Activated naive CD4-positive, alpha-beta T cell treated with anti-CD3 and anti-CD28 coated beads, Interleukin-2, amount 10 ng/mL, durations not matched to agents 5 hours and 36 hours (primary cell): ENCODE results near the gene DGKQ. TPM values are rescaled to one million over a fixed set of nuclear protein-coding genes. Genes with fewer than 3 reads are reported as not detected.

Experiments
- total RNA-seq, 2 experiments: library from RNA; stranded (reverse); gene quantifications; one replicate each; pipeline ENCODE4 v1.2.3, GENCODE V29; 2021

The DGKQ gene
- 10 to 100 TPM; 16.8 to 18.5 TPM for total RNA-seq

DNA sequence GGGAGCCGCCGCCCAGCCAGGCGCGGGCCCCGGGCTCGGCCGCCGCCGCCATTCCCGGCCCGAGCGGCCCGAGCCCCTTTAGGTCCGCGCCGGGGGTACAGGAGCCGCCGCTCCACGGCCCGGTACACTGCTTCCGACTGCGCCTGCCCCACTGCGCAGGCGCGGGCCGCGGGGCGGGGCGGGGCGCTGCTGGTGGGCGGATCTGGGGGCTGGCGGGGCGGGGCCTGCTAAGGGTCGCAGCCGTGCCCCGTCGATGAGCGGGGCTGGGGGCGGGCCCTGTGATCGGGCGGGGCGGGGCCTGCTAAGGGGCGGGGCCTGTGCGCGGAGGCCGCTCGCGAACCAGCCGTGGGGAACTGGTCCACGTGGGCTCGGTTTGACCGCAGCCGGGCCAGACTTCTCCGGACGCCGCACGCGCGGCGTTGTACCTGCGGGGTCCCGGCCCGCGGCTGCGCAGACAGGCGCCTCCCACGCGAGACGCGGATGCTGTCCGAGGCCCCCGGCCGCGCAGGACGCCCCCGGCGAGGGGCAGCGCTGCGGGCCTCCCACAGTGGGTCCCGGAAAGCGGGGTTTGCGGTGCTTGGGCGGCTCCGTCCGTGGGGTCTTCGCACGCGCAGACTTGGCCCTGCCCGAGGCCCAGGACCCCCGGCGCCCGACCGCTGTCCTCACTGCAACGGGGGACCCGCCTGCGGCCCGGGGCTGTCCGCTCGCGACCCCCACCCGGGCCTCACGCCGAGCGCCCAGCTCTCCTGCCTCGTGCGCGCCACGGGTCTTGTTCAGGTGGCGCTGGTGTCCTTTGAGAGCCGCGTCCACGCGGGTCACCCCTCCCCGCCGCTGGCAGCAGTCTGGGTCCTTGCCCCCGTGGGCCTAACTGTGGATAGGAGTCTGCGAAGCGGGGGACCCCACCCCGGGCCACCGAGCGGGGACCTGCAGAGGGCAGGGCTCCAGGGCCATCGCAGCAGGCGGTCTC, at the start of gene DGKQ:
Gene DGKQ, minus strand, starts transcription at position 139 of the 967 bp plus-strand sequence. Its CDS starts 87 bp downstream, at position 52.

GRCh38 chr4:1011022-1011665, 37.8 kb upstream of the DGKQ start, which contains the start of gene FGFRL1:
TSS of gene FGFRL1 (plus strand) at chr4:1011626. CDS start at chr4:1012486, 860 bp downstream.

GRCh38 chr4:993111-994029, 20.0 kb upstream of the DGKQ start, which contains the start of gene SLC26A1:
TSS of gene SLC26A1 (minus strand) at chr4:993404. CDS start at chr4:991703, 1,701 bp downstream.

GRCh38 chr4:986879-987623, 13.7 kb upstream of the DGKQ start, which contains the start of gene IDUA:
TSS of gene IDUA (plus strand) at chr4:987044. CDS start at chr4:987085, 41 bp downstream.

GRCh38 chr4:931960-932712, 41.2 kb downstream of the DGKQ start, which contains the start of the genes GAK and TMEM175:
TSS of gene GAK (minus strand) at chr4:932316. CDS start at chr4:932187, 129 bp downstream.
TSS of gene TMEM175 (plus strand) at chr4:932460. CDS start at chr4:947740, 15,280 bp downstream.

Other genes with a start within 250 kb of the DGKQ start
- 1 to 10 TPM; 2.5 to 2.6 TPM for gene CPLX1, start 147.4 kb downstream of the DGKQ start, total RNA-seq
- 100 to 1,000 TPM; 131 to 141 TPM for gene GAK, start 41.3 kb downstream of the DGKQ start, total RNA-seq
- gene TMEM175, start 41.1 kb downstream of the DGKQ start, total RNA-seq: 10 to 100 TPM; 33.5 to 36.1 TPM
- 10 to 100 TPM; 38.7 to 42.6 TPM for gene IDUA, start 13.5 kb upstream of the DGKQ start, total RNA-seq
- under 1 TPM in 1 of 2 experiments, not detected in 1; 0.18 TPM for gene SLC26A1, start 19.8 kb upstream of the DGKQ start, total RNA-seq
- gene FGFRL1, start 38.1 kb upstream of the DGKQ start, total RNA-seq: 1 to 10 TPM; 8.3 TPM
- 1 to 10 TPM in 1 of 2 experiments, under 1 TPM in 1; 0.65 to 1.0 TPM for gene RNF212, start 140.0 kb upstream of the DGKQ start, total RNA-seq
- 10 to 100 TPM; 26.4 to 27.8 TPM for gene SPON2, start 199.0 kb upstream of the DGKQ start, total RNA-seq